CD14-positive monocyte (primary cell): ENCODE measurements around the gene ZNF684. TPM values are rescaled to one million over a fixed set of nuclear protein-coding genes. Genes with fewer than 3 reads are reported as not detected.

Experiments
- DNase-seq, 3 donors: peaks; one replicate each; pipeline ENCODE4 v3.0.0-alpha.2; 2011 to 2022
- H2AFZ ChIP-seq: 2 replicates; pipeline ENCODE4 v1.6.0; 2012; ENCODE audit warnings: mild to moderate bottlenecking, low read depth, low read length, inconsistent platforms; ENCODE audit not compliant: insufficient read depth, poor library complexity, severe bottlenecking
- H3K27ac ChIP-seq, 2 donors: 1 replicate in 1 of 2; 2 replicates in 1 of 2; pipeline ENCODE4 v1.5.1; 2012 to 2013; ENCODE audit warnings: low read length in 2 of 2, control low read depth in 1 of 2, inconsistent platforms in 1 of 2, low read depth in 1 of 2, mild to moderate bottlenecking in 1 of 2
- H3K27me3 ChIP-seq, 2 donors: one replicate each; pipeline versions ENCODE4 v1.6.0 to v1.6.1; 2011 to 2013; ENCODE audit warnings: low read length in 2 of 2; ENCODE audit not compliant: control insufficient read depth in 2 of 2, insufficient read depth in 2 of 2
- H3K36me3 ChIP-seq, 2 donors: replicated peaks in 1 of 2; 1 replicate in 1 of 2; 2 replicates in 1 of 2; pipeline versions ENCODE4 v1.5.1 to v1.6.1; 2012 to 2013; ENCODE audit warnings: low read length in 2 of 2, control low read depth in 1 of 2, inconsistent platforms in 1 of 2, mild to moderate bottlenecking in 1 of 2; ENCODE audit not compliant: insufficient read depth in 2 of 2, control insufficient read depth in 1 of 2
- H3K4me1 ChIP-seq, 2 donors: 1 replicate in 1 of 2; 2 replicates in 1 of 2; pipeline versions ENCODE4 v1.5.1 to v1.6.1; 2012 to 2013; ENCODE audit warnings: low read length in 2 of 2, control low read depth in 1 of 2, inconsistent platforms in 1 of 2, mild to moderate bottlenecking in 1 of 2, moderate library complexity in 1 of 2; ENCODE audit not compliant: insufficient read depth in 2 of 2, control insufficient read depth in 1 of 2
- H3K4me2 ChIP-seq: replicated peaks from 2 replicates; pipeline ENCODE3; 2012; ENCODE audit warnings: low read length, moderate library complexity, mild to moderate bottlenecking; ENCODE audit not compliant: poor library complexity, severe bottlenecking; ENCODE audit errors: extremely low read depth
- H3K4me3 ChIP-seq, 3 experiments: fragments of 200-600 bp in 1 of 3; sonication (generic) in 1 of 3; replicated peaks in 1 of 3; 1 replicate in 2 of 3; 2 replicates in 1 of 3; pipeline ENCODE4 v1.5.1; 2011 to 2013; ENCODE audit warnings: low read length in 3 of 3, mild to moderate bottlenecking in 3 of 3, control low read depth in 2 of 3, low read depth in 2 of 3, inconsistent platforms in 1 of 3, moderate library complexity in 1 of 3
- H3K79me2 ChIP-seq: 2 replicates; pipeline ENCODE4 v1.6.0; 2012; ENCODE audit warnings: mild to moderate bottlenecking, control low read depth, inconsistent platforms, low read length, moderate library complexity; ENCODE audit not compliant: insufficient read depth
- H3K9ac ChIP-seq: 2 replicates; pipeline ENCODE4 v1.6.0; 2017; ENCODE audit warnings: low read length, mild to moderate bottlenecking; ENCODE audit not compliant: insufficient read depth, poor library complexity, severe bottlenecking
- H3K9me3 ChIP-seq, 2 donors: replicated peaks in 1 of 2; 1 replicate in 1 of 2; 2 replicates in 1 of 2; pipeline versions ENCODE4 v1.5.1 to v1.6.1; 2012 to 2013; ENCODE audit warnings: low read length in 2 of 2, control low read depth in 1 of 2; ENCODE audit not compliant: control insufficient read depth in 1 of 2, insufficient read depth in 1 of 2
- H4K20me1 ChIP-seq: 2 replicates; pipeline ENCODE4 v1.6.0; 2012; ENCODE audit warnings: mild to moderate bottlenecking, low read length, control low read depth, moderate library complexity; ENCODE audit not compliant: insufficient read depth
- H3K27ac Mint-ChIP-seq, 7 donors: one replicate each; pipeline ENCODE4 v1.8.0; 2020; ENCODE audit warnings: mild to moderate bottlenecking in 7 of 7, mixed read lengths in 7 of 7, moderate library complexity in 6 of 7, inconsistent platforms in 2 of 7
- H3K27me3 Mint-ChIP-seq, 3 donors: one replicate each; pipeline ENCODE4 v1.8.0; 2021 to 2022; ENCODE audit warnings: low read depth in 3 of 3, mild to moderate bottlenecking in 3 of 3, mixed read lengths in 3 of 3, moderate library complexity in 3 of 3, inconsistent platforms in 1 of 3
- H3K36me3 Mint-ChIP-seq, 2 donors: one replicate each; pipeline ENCODE4 v1.8.0; 2020; ENCODE audit warnings: mixed read lengths in 2 of 2, inconsistent platforms in 1 of 2, mild to moderate bottlenecking in 1 of 2
- H3K4me1 Mint-ChIP-seq: one replicate; pipeline ENCODE4 v1.8.0; 2020; ENCODE audit warnings: mild to moderate bottlenecking, mixed read lengths
- H3K4me3 Mint-ChIP-seq, 2 donors: one replicate each; pipeline ENCODE4 v1.8.0; 2020; ENCODE audit warnings: mild to moderate bottlenecking in 2 of 2, mixed read lengths in 2 of 2, moderate library complexity in 1 of 2
- H3K9me3 Mint-ChIP-seq, 7 donors: one replicate each; pipeline ENCODE4 v1.8.0; 2020 to 2022; ENCODE audit warnings: mixed read lengths in 7 of 7, mild to moderate bottlenecking in 6 of 7, moderate library complexity in 6 of 7, inconsistent platforms in 2 of 7
- CTCF ChIP-seq: fragments of 200-600 bp; IDR thresholded peaks from one replicate; pipeline ENCODE4 v1.8.0; 2022; ENCODE audit warnings: antibody characterized with exemption, mild to moderate bottlenecking
- WGBS: methylation state at CpG from one replicate; pipeline ENCODE4 v1.1.5; 2013; ENCODE audit warnings: missing lambda C conversion rate; ENCODE audit not compliant: insufficient coverage; 5-methylcytosine and 5-hydroxymethylcytosine counted together
- intact Hi-C, 2 donors: fragments of 100-400 bp; cut with micrococcal nuclease; formaldehyde crosslinking; loops; one replicate each; pipeline versions ENCODE4 v1.15.0 to v1.15.1; 2023
- polyA plus RNA-seq, 3 donors: library from polyadenylated mRNA; depleted of rRNA in 1 of 3; unstranded in 2 of 3; stranded (reverse) in 1 of 3; fragments of 300-500 nt in 2 of 3; fragments of >200 nt in 1 of 3; fragmentation: Illumina TruSeq in 2 of 3; gene quantifications; 1 replicate in 2 of 3; 2 replicates in 1 of 3; pipeline ENCODE4 v1.2.3, GENCODE V29; 2012 to 2021

ZNF684 gene
- polyA plus RNA-seq, 3 donors = 2.3 to 3.5 (median 2.7) TPM

GRCh38 chr1:40562185-40562584 lies 30.7 kb downstream of the ZNF684 start:
- Mint-ChIP-seq H3K4me1 (no peaks in the 10 kb centered on the region), H3K9me3 (peaks cover 4 to 20% (median 10%) of the 10 kb centered on the region in 7 donors), H3K36me3 (no peaks in the 10 kb centered on the region), H3K4me3 (no peak overlapping the region), H3K27ac (no peak overlapping the region), H3K27me3 (peaks cover 0 to 8% (median 0%) of the 10 kb centered on the region in 3 donors)
- Histone ChIP-seq H3K9me3 (peaks cover 9 to 10% of the 10 kb centered on the region in 2 donors), H3K36me3 (no peaks in the 10 kb centered on the region), H3K79me2 (no peaks in the 10 kb centered on the region), H3K9ac (no peak overlapping the region), H4K20me1 (no peaks in the 10 kb centered on the region), H3K4me2 (no peak overlapping the region), H3K4me1 (no peaks in the 10 kb centered on the region), H3K27ac (no peak overlapping the region), H3K27me3 (no peaks in the 10 kb centered on the region), H2AFZ (no peak overlapping the region), H3K4me3 (no peak overlapping the region)
- 96% methylated on average over 2 of the region's 2 CpGs for WGBS
- TF ChIP-seq CTCF = no peak
- intact Hi-C loops = no loop called here
- no peak for DNase-seq

GRCh38 chr1:40563266-40563665 lies 31.8 kb downstream of the ZNF684 start:
- H2AFZ ChIP-seq = no peak overlapping the region

More at GRCh38 chr1:40563266-40563665, 31.8 kb downstream of the ZNF684 start:
- Mint-ChIP-seq H3K4me1 (peaks cover 4% of the 10 kb centered on the region), H3K9me3 (peaks cover 0 to 13% (median 4%) of the 10 kb centered on the region in 7 donors), H3K36me3 (no peaks in the 10 kb centered on the region), H3K27ac (no peak overlapping the region), H3K27me3 (peaks cover 0 to 8% (median 0%) of the 10 kb centered on the region in 3 donors), H3K4me3 (no peak overlapping the region)
- Histone ChIP-seq H3K9me3 (peaks cover 4 to 6% of the 10 kb centered on the region in 2 donors), H3K9ac (no peak overlapping the region), H4K20me1 (no peaks in the 10 kb centered on the region), H3K27me3 (no peaks in the 10 kb centered on the region), H3K4me3 (no peak overlapping the region), H3K79me2 (no peaks in the 10 kb centered on the region), H3K4me2 (no peak overlapping the region), H3K4me1 (no peaks in the 10 kb centered on the region), H3K36me3 (no peaks in the 10 kb centered on the region), H3K27ac (no peak overlapping the region)
- DNase-seq = no peak
- WGBS = 80% methylated on average over 1 of the region's 4 CpGs
- TF ChIP-seq CTCF = no peak
- intact Hi-C loops = no loop called here
